Cardiac fibroblast (primary cell): ENCODE results near the gene INSRR.

ENCODE experiments used
- DNase-seq, 2 donors: peaks; one replicate each; pipeline versions ENCODE4 v3.0.0 to v3.0.0-alpha.2; 2010; ENCODE audit warnings: low read depth in 2 of 2
- H3K4me3 ChIP-seq, 2 donors: replicated peaks in 1 of 2; 1 replicate in 1 of 2; 2 replicates in 1 of 2; pipeline ENCODE4 v1.5.1; 2011; ENCODE audit warnings: low read depth in 2 of 2, low read length in 2 of 2, mild to moderate bottlenecking in 2 of 2, moderate library complexity in 1 of 2
- TF ChIP-seq, protein P1 (sequence below): IDR thresholded peaks from one replicate; pipeline ENCODE4 v1.5.1; 2011; ENCODE audit warnings: low read depth, mild to moderate bottlenecking, low read length, inconsistent platforms

Gene INSRR

DNA sequence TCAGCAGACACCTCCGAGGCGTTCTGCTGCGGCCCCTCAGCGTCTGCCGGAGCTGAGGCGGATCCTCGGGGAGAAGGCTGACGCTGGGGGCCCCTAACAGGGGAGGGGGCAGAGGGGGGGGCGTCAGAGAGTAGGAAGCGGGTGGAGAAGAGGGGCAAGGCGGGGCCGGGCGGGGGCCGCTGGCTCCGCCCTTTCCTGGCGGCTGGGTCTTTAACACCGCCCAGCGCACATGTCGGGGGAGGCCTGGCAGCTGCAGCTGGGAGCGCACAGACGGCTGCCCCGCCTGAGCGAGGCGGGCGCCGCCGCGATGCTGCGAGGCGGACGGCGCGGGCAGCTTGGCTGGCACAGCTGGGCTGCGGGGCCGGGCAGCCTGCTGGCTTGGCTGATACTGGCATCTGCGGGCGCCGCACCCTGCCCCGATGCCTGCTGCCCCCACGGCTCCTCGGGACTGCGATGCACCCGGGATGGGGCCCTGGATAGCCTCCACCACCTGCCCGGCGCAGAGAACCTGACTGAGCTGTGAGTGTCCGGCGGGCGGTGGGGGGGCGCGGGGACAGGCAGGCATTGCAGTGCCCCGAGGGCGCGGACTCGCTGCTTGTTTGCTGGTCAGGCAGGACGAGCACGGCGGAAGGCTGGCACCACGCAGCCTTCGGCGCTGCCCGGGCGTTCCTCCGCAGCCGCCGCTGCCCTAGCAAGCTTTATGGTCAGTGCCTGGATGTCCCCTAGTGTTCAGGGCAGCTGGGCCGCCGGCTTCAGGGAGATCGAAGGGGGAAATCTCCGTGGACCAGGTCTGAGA, 1.9 kb upstream of the INSRR start, which contains the start of gene NTRK1:
Gene NTRK1, plus strand, starts transcription at position 238 of the 796 bp plus-strand sequence. Its CDS starts 70 bp downstream, at position 308.
- TF ChIP-seq, protein P1, sequence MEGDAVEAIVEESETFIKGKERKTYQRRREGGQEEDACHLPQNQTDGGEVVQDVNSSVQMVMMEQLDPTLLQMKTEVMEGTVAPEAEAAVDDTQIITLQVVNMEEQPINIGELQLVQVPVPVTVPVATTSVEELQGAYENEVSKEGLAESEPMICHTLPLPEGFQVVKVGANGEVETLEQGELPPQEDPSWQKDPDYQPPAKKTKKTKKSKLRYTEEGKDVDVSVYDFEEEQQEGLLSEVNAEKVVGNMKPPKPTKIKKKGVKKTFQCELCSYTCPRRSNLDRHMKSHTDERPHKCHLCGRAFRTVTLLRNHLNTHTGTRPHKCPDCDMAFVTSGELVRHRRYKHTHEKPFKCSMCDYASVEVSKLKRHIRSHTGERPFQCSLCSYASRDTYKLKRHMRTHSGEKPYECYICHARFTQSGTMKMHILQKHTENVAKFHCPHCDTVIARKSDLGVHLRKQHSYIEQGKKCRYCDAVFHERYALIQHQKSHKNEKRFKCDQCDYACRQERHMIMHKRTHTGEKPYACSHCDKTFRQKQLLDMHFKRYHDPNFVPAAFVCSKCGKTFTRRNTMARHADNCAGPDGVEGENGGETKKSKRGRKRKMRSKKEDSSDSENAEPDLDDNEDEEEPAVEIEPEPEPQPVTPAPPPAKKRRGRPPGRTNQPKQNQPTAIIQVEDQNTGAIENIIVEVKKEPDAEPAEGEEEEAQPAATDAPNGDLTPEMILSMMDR = no peak
- peak; percentile 7 to 25 for DNase-seq
- H3K4me3 ChIP-seq = peak within 1 kb of the TSS; percentile 24 to 35

DNA sequence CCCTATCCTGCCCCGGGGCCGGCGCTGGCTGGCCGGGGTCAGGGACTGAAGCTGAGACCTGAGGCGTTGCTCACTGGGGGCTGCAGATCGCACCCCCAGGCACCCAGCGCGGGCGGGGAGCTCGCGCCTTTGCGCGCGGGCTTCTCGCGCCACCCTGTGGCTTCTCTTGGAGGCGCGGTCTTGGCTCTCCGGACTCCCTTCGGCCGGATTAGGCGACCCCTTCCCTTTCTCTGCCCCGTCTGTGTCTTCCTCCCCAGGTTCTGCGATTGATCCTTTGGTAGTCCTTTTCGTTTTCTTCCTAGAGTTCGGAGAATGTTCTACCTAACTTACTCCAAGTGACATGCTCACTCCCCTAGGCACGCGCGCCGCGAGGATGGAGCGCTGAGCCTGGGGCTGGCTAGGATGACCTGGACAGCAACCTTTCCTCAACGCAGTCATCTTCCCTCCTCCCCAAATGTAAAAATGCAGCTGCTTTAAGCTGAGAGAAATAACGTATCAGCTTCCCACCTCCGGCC, 1.3 kb upstream of the INSRR start:
- DNase-seq = peak; percentile 45 to 59
- peak overlapping the region; percentile 24 to 35 for H3K4me3 ChIP-seq
- TF ChIP-seq, protein P1 = peak; percentile 81

GRCh38 chr1:156859523-156860112, 701 bp upstream of the INSRR start:
- H3K4me3 ChIP-seq = peak overlapping the region; percentile 24 to 35
- DNase-seq = peak; percentile 19 to 35
- TF ChIP-seq, protein P1 = no peak

DNA sequence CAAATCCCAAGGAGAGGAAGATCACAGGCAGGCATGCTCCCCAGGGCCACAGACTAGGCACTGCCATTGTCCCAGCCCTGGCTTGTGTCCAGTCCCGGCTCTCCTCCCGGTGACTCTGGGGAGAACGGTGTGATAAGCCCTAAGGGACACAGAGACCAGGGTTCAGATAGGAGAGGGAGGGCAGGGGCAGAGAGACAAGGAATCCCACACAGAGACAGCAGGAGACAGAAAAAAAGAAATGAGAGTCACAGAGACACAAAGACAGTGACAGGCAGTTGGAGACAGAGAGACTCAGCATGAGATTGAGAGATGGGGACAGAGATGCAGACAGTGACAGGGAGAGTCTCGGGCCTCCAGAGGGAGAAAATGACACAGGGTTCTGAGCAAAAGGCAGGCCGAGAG, 361 bp downstream of the INSRR start:
- no peak for DNase-seq
- TF ChIP-seq, protein P1 = no peak
- no peak overlapping the region for H3K4me3 ChIP-seq

GRCh38 chr1:156857532-156857931, 1.4 kb downstream of the INSRR start:
- DNase-seq = no peak
- TF ChIP-seq, protein P1 = no peak
- H3K4me3 ChIP-seq = no peak overlapping the region

- TF ChIP-seq, protein P1 = no peak
- no peak for DNase-seq
- H3K4me3 ChIP-seq = no peak overlapping the region
These were observed 2.6 kb downstream of the INSRR start for GRCh38 chr1:156856282-156856785.
